ENCODE data around the gene HSPA9.

DNA sequence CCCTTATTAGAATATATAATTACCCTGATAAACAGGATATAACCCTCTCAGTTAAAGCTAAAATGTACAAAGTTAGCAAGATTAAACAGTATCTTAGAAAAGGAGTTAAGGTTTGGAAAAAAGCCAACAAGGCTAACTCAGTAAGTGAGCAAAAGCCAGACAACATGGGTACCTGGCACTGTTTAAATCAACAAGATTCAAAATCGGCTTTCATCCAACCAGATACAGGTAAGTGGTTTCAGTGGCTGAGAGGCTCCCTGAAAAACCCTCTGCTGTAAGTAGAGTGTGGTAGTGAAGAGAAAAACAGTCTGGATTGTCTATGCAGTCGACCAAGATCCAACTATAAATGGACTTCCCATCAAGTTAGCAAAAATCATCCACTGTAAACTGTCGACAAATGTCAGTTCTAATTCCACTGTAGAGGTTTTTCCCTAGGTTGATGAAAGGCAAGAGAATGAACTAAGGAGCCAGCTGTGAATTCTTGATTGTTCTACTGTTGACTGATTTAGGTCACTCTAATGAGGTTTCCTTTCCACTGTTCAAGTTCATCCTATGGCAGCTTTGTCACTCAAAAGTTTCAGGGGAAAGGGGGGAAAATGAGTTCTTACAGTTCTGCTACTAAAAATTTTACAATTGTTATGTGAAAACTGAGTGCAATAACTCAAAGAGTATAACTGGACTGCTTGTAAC lies 59.5 kb downstream of the HSPA9 start:
- TF ChIP-seq TAF1 (IDR thresholded peaks at IDR 0.05; ENCODE audit: borderline replicate concordance, insufficient read depth, low read length) (no peak), POLR2AphosphoS5 (IDR thresholded peaks at IDR 0.05; ENCODE audit: low read depth, low read length) (no peak), REST (IDR thresholded peaks at IDR 0.05; ENCODE audit: insufficient read depth in 1 of 2, low read depth in 2 of 2, low read length in 2 of 2) (no peak), SIN3A (IDR thresholded peaks at IDR 0.05; ENCODE audit: borderline replicate concordance, insufficient read depth, low read length) (no peak), FOXP2 (optimal IDR thresholded peaks at IDR 0.05; ENCODE audit: borderline replicate concordance, extremely low read depth, extremely low read length, insufficient read depth) (no peak)
